Kidney (tissue), 14 donors: Measurements from ENCODE around the gene FAM20C. TPM values are rescaled to one million over a fixed set of nuclear protein-coding genes. Genes with fewer than 3 reads are reported as not detected.
A peak's percentile ranks its signal among the peaks of the same experiment; 100 is the strongest.

Experiments used
- DNase-seq, 5 donors: peaks; one replicate each; pipeline ENCODE4 v3.0.0-alpha.2; 2013 to 2020
- FAIRE-seq: peaks from 2 replicates; lab custom pipeline; 2012; peaks lifted over from hg19 to GRCh38; lab: Jason Lieb, UNC
- H3K27ac ChIP-seq, 2 donors: one replicate each; pipeline ENCODE4 v1.7.0; 2013; ENCODE audit warnings: low read depth in 2 of 2, low read length in 2 of 2, inconsistent platforms in 1 of 2
- H3K27me3 ChIP-seq: one replicate; pipeline ENCODE4 v1.7.1; 2013; ENCODE audit warnings: low read length, inconsistent platforms; ENCODE audit not compliant: control insufficient read depth, insufficient read depth
- H3K36me3 ChIP-seq, 3 donors: one replicate each; pipeline versions ENCODE4 v1.7.0 to v1.7.1; 2013; ENCODE audit warnings: low read length in 3 of 3, control low read depth in 1 of 3, inconsistent platforms in 1 of 3; ENCODE audit not compliant: insufficient read depth in 3 of 3, control insufficient read depth in 2 of 3
- H3K4me1 ChIP-seq, 3 donors: one replicate each; pipeline versions ENCODE4 v1.7.0 to v1.7.1; 2013; ENCODE audit warnings: low read length in 3 of 3, inconsistent platforms in 1 of 3, low read depth in 1 of 3; ENCODE audit not compliant: control insufficient read depth in 2 of 3, insufficient read depth in 2 of 3
- H3K4me3 ChIP-seq, 3 donors: one replicate each; pipeline versions ENCODE4 v1.7.0 to v1.8.1; 2013; ENCODE audit warnings: low read length in 3 of 3, control low read depth in 1 of 3, inconsistent platforms in 1 of 3
- H3K9ac ChIP-seq, 3 donors: one replicate each; pipeline versions ENCODE4 v1.7.0 to v1.7.1; 2013; ENCODE audit warnings: low read length in 3 of 3, control low read depth in 1 of 3, inconsistent platforms in 1 of 3
- H3K9me3 ChIP-seq, 3 donors: one replicate each; pipeline versions ENCODE4 v1.7.0 to v1.7.1; 2013; ENCODE audit warnings: low read length in 3 of 3, control low read depth in 1 of 3, inconsistent platforms in 1 of 3; ENCODE audit not compliant: control insufficient read depth in 2 of 3, insufficient read depth in 1 of 3
- intact Hi-C: fragments of 100-400 bp; cut with DNase I; formaldehyde crosslinking; loops from one replicate; pipeline ENCODE4 v1.11.1; 2022
- polyA plus RNA-seq: library from polyadenylated mRNA; stranded (reverse); fragments of 350-450 nt; fragmentation: Illumina TruSeq; extraction: RNeasy Lipid Tissue Mini Kit (QIAGEN cat#74804); gene quantifications from one replicate; pipeline ENCODE4 v1.2.3, GENCODE V29; 2014; ENCODE audit warnings: low read depth, low replicate concordance; ENCODE audit not compliant: insufficient read depth
- total RNA-seq: library from RNA; stranded (reverse); fragmentation: NEBNext Ultra II Directional; extraction: Animal tissue kit (Norgen Biotek cat#: 25700); gene quantifications from one replicate; pipeline ENCODE4 v1.2.1, GENCODE V29; 2021
- TF ChIP-seq, protein P1 (sequence below): IDR thresholded peaks from 3 replicates; pipeline ENCODE4 v1.5.1; 2012; ENCODE audit warnings: mild to moderate bottlenecking, moderate library complexity, borderline replicate concordance; ENCODE audit not compliant: insufficient read depth; ENCODE audit errors: extremely low read depth
- donor health status: control.
- donor health status: control.
- donor health status: control.
- donor health status: control.
- donor health status: control.
- donor health status: DM: yes; HTN: yes; CAD: no.
- donor health status: Normal renal cell carcinoma (clear cell type).

Gene FAM20C
- total and polyA plus RNA-seq, 2 donors from 2014 or later, result 84.9 to 114 TPM

DNA sequence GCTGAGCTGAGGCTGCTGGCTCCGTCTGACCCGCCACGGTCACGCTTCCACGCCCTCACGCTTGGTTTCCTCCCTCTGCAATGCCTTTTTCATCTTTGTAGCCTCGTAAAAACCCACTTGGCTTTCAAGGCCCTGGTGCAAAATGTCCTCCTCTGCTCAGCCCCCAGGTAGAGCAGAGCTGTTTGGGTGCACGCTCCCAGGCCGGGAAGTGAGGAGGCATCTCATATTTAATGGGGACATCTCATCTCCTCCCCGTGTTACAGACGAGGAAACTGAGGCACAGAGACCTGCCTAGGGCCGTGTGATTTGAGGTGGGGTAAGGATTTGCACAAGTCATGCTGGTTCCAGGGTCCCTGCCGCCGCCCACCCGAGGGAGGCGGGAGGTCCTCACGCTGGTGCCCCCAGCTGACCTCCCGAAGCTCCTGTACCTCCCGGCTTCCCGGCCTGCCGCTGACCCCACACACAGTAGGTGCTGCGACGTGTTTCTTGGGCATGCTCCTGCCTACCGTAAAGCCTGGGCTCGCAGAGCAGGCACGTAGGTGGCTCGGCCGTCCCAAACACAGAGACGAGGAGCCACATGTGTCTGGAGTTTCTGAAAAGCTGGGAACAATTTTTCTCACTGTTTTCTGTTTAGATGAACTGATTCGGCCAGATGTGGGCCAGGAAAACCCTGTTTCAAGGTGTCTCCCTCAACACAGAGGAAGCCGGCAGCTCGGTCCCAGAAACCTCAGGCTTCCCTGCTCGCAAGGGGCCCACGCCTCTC is 109.1 kb downstream of the FAM20C start:
- no peak overlapping the region for H3K4me3 ChIP-seq
- H3K27ac ChIP-seq, result no peak overlapping the region
- H3K9me3 ChIP-seq, result peaks cover 0 to 2% (median 0%) of the 10 kb centered on the region in 3 donors
- DNase-seq, result peak in 4 of 5 donors; percentile 45 to 56 (median 47)
- peaks cover 0 to 5% (median 0%) of the 10 kb centered on the region in 3 donors for H3K4me1 ChIP-seq
- H3K27me3 ChIP-seq, result no peaks in the 10 kb centered on the region
- H3K9ac ChIP-seq, result no peak overlapping the region
- TF ChIP-seq, protein P1, sequence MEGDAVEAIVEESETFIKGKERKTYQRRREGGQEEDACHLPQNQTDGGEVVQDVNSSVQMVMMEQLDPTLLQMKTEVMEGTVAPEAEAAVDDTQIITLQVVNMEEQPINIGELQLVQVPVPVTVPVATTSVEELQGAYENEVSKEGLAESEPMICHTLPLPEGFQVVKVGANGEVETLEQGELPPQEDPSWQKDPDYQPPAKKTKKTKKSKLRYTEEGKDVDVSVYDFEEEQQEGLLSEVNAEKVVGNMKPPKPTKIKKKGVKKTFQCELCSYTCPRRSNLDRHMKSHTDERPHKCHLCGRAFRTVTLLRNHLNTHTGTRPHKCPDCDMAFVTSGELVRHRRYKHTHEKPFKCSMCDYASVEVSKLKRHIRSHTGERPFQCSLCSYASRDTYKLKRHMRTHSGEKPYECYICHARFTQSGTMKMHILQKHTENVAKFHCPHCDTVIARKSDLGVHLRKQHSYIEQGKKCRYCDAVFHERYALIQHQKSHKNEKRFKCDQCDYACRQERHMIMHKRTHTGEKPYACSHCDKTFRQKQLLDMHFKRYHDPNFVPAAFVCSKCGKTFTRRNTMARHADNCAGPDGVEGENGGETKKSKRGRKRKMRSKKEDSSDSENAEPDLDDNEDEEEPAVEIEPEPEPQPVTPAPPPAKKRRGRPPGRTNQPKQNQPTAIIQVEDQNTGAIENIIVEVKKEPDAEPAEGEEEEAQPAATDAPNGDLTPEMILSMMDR, result no peak
- no peak for FAIRE-seq
- H3K36me3 ChIP-seq, result no peaks in the 10 kb centered on the region
- intact Hi-C loops, result no loop called here

DNA sequence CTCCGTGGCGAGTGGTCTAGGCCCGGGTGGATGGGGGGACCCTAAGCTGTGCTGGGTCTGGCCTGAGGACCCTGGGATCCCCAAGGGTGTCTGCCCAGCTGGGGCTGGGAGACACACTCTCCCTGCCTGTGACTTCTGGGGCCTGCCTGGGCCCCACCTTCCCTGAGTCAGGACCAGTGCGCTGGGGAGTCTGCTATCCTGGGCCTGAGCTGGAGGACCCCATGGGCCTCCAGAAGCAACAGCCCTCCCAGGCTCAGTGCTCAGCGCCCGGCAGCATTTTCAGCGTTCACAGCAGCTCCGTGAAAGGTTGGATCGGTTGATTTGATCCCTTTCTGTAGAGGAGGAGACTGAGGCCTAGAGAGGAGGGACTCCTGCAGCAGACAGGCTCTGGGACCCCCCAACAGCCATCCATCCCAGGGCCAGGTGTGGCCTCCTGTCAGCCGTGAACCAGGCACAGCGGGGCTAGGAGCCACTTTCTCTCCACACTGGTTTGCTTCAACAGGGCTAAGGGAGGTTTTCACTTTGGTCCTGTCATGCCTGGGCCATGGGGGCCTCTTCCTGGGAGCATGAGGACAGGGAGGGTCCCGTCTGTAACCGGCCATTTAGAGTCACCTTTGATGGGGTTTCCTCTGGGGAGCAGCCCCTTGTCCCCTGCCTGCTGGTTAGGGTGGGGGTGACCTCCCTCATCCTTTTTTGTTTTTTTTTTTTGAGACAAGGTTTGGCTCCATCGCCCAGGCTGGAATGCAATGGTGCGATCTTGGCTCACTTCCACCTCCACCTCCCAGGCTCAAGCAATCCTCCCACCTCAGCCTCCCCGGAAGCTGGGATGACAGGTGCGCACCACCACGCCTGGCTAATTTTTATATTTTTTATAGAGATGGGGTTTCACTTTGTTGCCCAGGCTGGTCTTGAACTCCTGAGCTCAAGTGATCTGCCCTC is 110.0 kb downstream of the FAM20C start:
- Histone ChIP-seq H3K27me3 (no peaks in the 10 kb centered on the region), H3K36me3 (no peaks in the 10 kb centered on the region), H3K4me1 (peaks cover 0 to 5% (median 0%) of the 10 kb centered on the region in 3 donors), H3K9me3 (peaks cover 0 to 2% (median 0%) of the 10 kb centered on the region in 3 donors), H3K4me3 (no peak overlapping the region), H3K9ac (no peak overlapping the region), H3K27ac (no peak overlapping the region)
- intact Hi-C loops, result no loop called here
- no peak for FAIRE-seq
- DNase-seq, result peak in 3 of 5 donors; percentile 8 to 48 (median 31)
- TF ChIP-seq, protein P1, result no peak

DNA sequence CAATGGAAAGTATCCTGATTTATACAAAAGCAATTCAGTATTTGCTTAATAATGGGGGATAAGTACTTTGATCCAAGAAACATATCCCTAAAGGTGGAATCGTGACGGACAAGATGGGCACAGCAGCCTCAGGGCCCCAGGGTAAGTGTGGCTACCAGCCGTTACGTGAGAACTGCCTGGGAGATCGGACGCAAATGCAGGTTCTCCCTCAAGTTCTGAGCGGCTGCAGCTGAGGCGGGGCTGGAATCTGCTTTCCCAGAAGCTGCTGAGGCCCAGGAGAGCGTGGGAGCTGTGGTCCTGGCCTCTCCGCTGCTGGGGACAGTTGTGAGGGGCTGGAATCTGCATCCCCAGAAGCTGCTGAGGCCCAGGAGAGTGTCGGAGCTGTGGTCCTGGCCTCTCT is 111.1 kb downstream of the FAM20C start:
- TF ChIP-seq, protein P1, result no peak
- intact Hi-C loops, result no loop called here
- Histone ChIP-seq H3K9me3 (peaks cover 0 to 2% (median 0%) of the 10 kb centered on the region in 3 donors), H3K4me1 (peaks cover 0 to 5% (median 0%) of the 10 kb centered on the region in 3 donors), H3K36me3 (no peaks in the 10 kb centered on the region), H3K4me3 (no peak overlapping the region), H3K27me3 (no peaks in the 10 kb centered on the region), H3K9ac (no peak overlapping the region), H3K27ac (no peak overlapping the region)
- DNase-seq (peak in 3 of 5 donors; percentile 17 to 39 (median 38)), FAIRE-seq (no peak)
